Gastroesophageal sphincter (tissue), 4 donors: ENCODE results near the gene ESCO1. TPM values are rescaled to one million over a fixed set of nuclear protein-coding genes. Genes with fewer than 3 reads are reported as not detected.
A peak's percentile ranks its signal among the peaks of the same experiment; 100 is the strongest.

Source experiments
- ATAC-seq: fragments of 150-250 bp; one replicate; pipeline ENCODE4 v1.9.1; 2016; ENCODE audit warnings: mild to moderate bottlenecking, moderate library complexity
- H3K27ac ChIP-seq, 4 donors: fragments of 200-600 bp; sonication (generic) in 3 of 4; 1 replicate in 3 of 4; 2 replicates in 1 of 4; pipeline ENCODE4 v1.5.1; 2016 to 2019
- H3K27me3 ChIP-seq: fragments of 200-600 bp; sonication (generic); one replicate; pipeline ENCODE4 v1.5.1; 2019
- H3K36me3 ChIP-seq, 2 donors: fragments of 200-600 bp; sonication (generic); one replicate each; pipeline ENCODE4 v1.5.1; 2019; ENCODE audit warnings: control low read depth in 1 of 2
- H3K4me1 ChIP-seq, 3 donors: fragments of 200-600 bp; sonication (generic); 1 replicate in 2 of 3; 2 replicates in 1 of 3; pipeline ENCODE4 v1.5.1; 2016 to 2019; ENCODE audit warnings: control low read depth in 2 of 3
- H3K4me3 ChIP-seq, 2 donors: fragments of 200-600 bp; sonication (generic); one replicate each; pipeline ENCODE4 v1.5.1; 2019; ENCODE audit warnings: mild to moderate bottlenecking in 1 of 2, moderate library complexity in 1 of 2
- H3K9me3 ChIP-seq, 3 donors: fragments of 200-600 bp; sonication (generic); one replicate each; pipeline ENCODE4 v1.5.1; 2017 to 2019; ENCODE audit warnings: control low read depth in 2 of 3
- CTCF ChIP-seq, 4 experiments: fragments of 200-600 bp in 2 of 4; fragments of 450-650 bp in 2 of 4; sonication (generic) in 1 of 4; IDR thresholded peaks; one replicate each; pipeline ENCODE4 v1.5.1; 2017 to 2019; ENCODE audit warnings: antibody characterized with exemption in 4 of 4, mild to moderate bottlenecking in 2 of 4, moderate library complexity in 2 of 4
- EP300 ChIP-seq: sonication (generic); formaldehyde crosslinking; IDR thresholded peaks from one replicate; pipeline ENCODE4 v1.6.1; 2017; ENCODE audit warnings: antibody characterized with exemption, mild to moderate bottlenecking
- POLR2A ChIP-seq, 2 donors: fragments of 450-650 bp; IDR thresholded peaks; one replicate each; pipeline ENCODE4 v1.6.1; 2017; ENCODE audit warnings: antibody characterized with exemption in 2 of 2, mild to moderate bottlenecking in 2 of 2, moderate library complexity in 1 of 2
- POLR2AphosphoS5 ChIP-seq: sonication (generic); formaldehyde crosslinking; IDR thresholded peaks from one replicate; pipeline ENCODE4 v1.6.1; 2017; ENCODE audit warnings: antibody characterized with exemption
- WGBS, 2 donors: methylation state at CpG; one replicate each; pipeline ENCODE4 v1.1.5; 2018; ENCODE audit warnings: low coverage in 1 of 2; 5-methylcytosine and 5-hydroxymethylcytosine counted together
- total RNA-seq, 4 donors: library from RNA; depleted of rRNA; stranded (reverse); fragments of >200 nt; gene quantifications; one replicate each; pipeline ENCODE4 v1.1.0, GENCODE V29; 2016

ESCO1 gene
- total RNA-seq, 4 donors from 2014 or later: 13.2 to 23.4 (median 19.1) TPM

- no peak for TF ChIP-seq POLR2AphosphoS5
- no peak for TF ChIP-seq EP300
- peak; percentile 53 to 77 (median 60) for TF ChIP-seq CTCF (IDR thresholded peaks at IDR 0.05)
- TF ChIP-seq POLR2A (IDR thresholded peaks at IDR 0.05): no peak
- H3K36me3 ChIP-seq: no peaks in the 10 kb centered on the region
- no peaks in the 10 kb centered on the region for H3K9me3 ChIP-seq
- H3K4me1 ChIP-seq: no peaks in the 10 kb centered on the region
- H3K4me3 ChIP-seq: no peak overlapping the region
- WGBS, 2 donors: 28 to 51% methylated on average over 4 to 5 of the region's 6 CpGs
- H3K27ac ChIP-seq: no peak overlapping the region
- H3K27me3 ChIP-seq: no peaks in the 10 kb centered on the region
- no peak for ATAC-seq
Observed at GRCh38 chr18:21489119-21489750, 111.3 kb downstream of the ESCO1 start.

- Histone ChIP-seq H3K4me1 (no peaks in the 10 kb centered on the region), H3K4me3 (no peak overlapping the region), H3K9me3 (no peaks in the 10 kb centered on the region), H3K27ac (no peak overlapping the region), H3K36me3 (no peaks in the 10 kb centered on the region), H3K27me3 (no peaks in the 10 kb centered on the region)
- no peak for ATAC-seq
- 55 to 63% methylated on average over 3 of the region's 3 CpGs for WGBS, 2 donors
- TF ChIP-seq POLR2A (IDR thresholded peaks at IDR 0.05) (no peak), CTCF (IDR thresholded peaks at IDR 0.05) (no peak), POLR2AphosphoS5 (no peak), EP300 (no peak)
Observed at GRCh38 chr18:21486905-21487437, 113.5 kb downstream of the ESCO1 start.

- Histone ChIP-seq H3K4me3 (no peak overlapping the region), H3K36me3 (no peaks in the 10 kb centered on the region), H3K9me3 (no peaks in the 10 kb centered on the region), H3K4me1 (no peaks in the 10 kb centered on the region), H3K27ac (no peak overlapping the region), H3K27me3 (no peaks in the 10 kb centered on the region)
- 53 to 68% methylated on average over 6 of the region's 7 CpGs for WGBS, 2 donors
- no peak for ATAC-seq
- TF ChIP-seq EP300: no peak
- TF ChIP-seq CTCF (IDR thresholded peaks at IDR 0.05): no peak
- no peak for TF ChIP-seq POLR2AphosphoS5
- TF ChIP-seq POLR2A (IDR thresholded peaks at IDR 0.05): no peak
Observed at GRCh38 chr18:21484851-21485636, 115.5 kb downstream of the ESCO1 start.

- no peaks in the 10 kb centered on the region for H3K27me3 ChIP-seq
- 68 to 74% methylated on average over 5 of the region's 5 CpGs for WGBS, 2 donors
- no peak for ATAC-seq
- no peak overlapping the region for H3K27ac ChIP-seq
- no peak overlapping the region for H3K4me3 ChIP-seq
- TF ChIP-seq EP300 (no peak), POLR2AphosphoS5 (no peak), POLR2A (IDR thresholded peaks at IDR 0.05) (no peak), CTCF (IDR thresholded peaks at IDR 0.05) (no peak)
- no peaks in the 10 kb centered on the region for H3K4me1 ChIP-seq
- no peaks in the 10 kb centered on the region for H3K9me3 ChIP-seq
- H3K36me3 ChIP-seq: no peaks in the 10 kb centered on the region
Observed at GRCh38 chr18:21483051-21483450, 117.5 kb downstream of the ESCO1 start.
